Endothelial cell (in vitro differentiated cells): ENCODE data around the gene SBF2. TPM values are rescaled to one million over a fixed set of nuclear protein-coding genes. Genes with fewer than 3 reads are reported as not detected.

Experiments
- DNase-seq: peaks from one replicate; pipeline ENCODE4 v3.0.0; 2021; ENCODE audit warnings: low spot score
- H3K27ac Mint-ChIP-seq: one replicate; pipeline ENCODE4 v1.8.0; 2021; ENCODE audit warnings: mixed read lengths, inconsistent platforms; ENCODE audit not compliant: unreplicated experiment
- H3K27me3 Mint-ChIP-seq: one replicate; pipeline ENCODE4 v1.8.0; 2021; ENCODE audit warnings: mild to moderate bottlenecking, moderate library complexity, mixed read lengths, inconsistent platforms; ENCODE audit not compliant: unreplicated experiment
- H3K36me3 Mint-ChIP-seq: one replicate; pipeline ENCODE4 v1.8.0; 2021; ENCODE audit warnings: mild to moderate bottlenecking, low read depth, mixed read lengths, inconsistent platforms; ENCODE audit not compliant: unreplicated experiment
- H3K4me1 Mint-ChIP-seq: one replicate; pipeline ENCODE4 v1.8.0; 2021; ENCODE audit warnings: mild to moderate bottlenecking, mixed read lengths, inconsistent platforms; ENCODE audit not compliant: unreplicated experiment
- H3K4me3 Mint-ChIP-seq: one replicate; pipeline ENCODE4 v1.8.0; 2021; ENCODE audit warnings: mild to moderate bottlenecking, mixed read lengths, inconsistent platforms; ENCODE audit not compliant: unreplicated experiment
- H3K9me3 Mint-ChIP-seq: one replicate; pipeline ENCODE4 v1.8.0; 2021; ENCODE audit warnings: mixed read lengths, inconsistent platforms; ENCODE audit not compliant: unreplicated experiment
- total RNA-seq: library from RNA; stranded (reverse); fragmentation: NEBNext Ultra II Directional; extraction: Animal tissue kit (Norgen Biotek cat#: 25700); gene quantifications from one replicate; pipeline ENCODE4 v1.2.1, GENCODE V29; 2021; ENCODE audit not compliant: unreplicated experiment
- TF ChIP-seq, protein P1 (sequence below): fragments of 200-600 bp; sonication (generic); IDR thresholded peaks from one replicate; pipeline ENCODE4 v1.5.0; 2021; ENCODE audit warnings: antibody characterized with exemption; ENCODE audit not compliant: unreplicated experiment

The SBF2 gene
- total RNA-seq, 1 donor from 2014 or later, result 40.8 TPM

GRCh38 chr11:10322401-10322800 lies 28.4 kb upstream of the SBF2 start:
- H3K27me3 Mint-ChIP-seq, result no peaks in the 10 kb centered on the region
- no peaks in the 10 kb centered on the region for H3K36me3 Mint-ChIP-seq
- TF ChIP-seq, protein P1, sequence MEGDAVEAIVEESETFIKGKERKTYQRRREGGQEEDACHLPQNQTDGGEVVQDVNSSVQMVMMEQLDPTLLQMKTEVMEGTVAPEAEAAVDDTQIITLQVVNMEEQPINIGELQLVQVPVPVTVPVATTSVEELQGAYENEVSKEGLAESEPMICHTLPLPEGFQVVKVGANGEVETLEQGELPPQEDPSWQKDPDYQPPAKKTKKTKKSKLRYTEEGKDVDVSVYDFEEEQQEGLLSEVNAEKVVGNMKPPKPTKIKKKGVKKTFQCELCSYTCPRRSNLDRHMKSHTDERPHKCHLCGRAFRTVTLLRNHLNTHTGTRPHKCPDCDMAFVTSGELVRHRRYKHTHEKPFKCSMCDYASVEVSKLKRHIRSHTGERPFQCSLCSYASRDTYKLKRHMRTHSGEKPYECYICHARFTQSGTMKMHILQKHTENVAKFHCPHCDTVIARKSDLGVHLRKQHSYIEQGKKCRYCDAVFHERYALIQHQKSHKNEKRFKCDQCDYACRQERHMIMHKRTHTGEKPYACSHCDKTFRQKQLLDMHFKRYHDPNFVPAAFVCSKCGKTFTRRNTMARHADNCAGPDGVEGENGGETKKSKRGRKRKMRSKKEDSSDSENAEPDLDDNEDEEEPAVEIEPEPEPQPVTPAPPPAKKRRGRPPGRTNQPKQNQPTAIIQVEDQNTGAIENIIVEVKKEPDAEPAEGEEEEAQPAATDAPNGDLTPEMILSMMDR, result no peak
- peaks cover 24% of the 10 kb centered on the region for H3K4me1 Mint-ChIP-seq
- H3K9me3 Mint-ChIP-seq, result no peaks in the 10 kb centered on the region
- DNase-seq, result no peak
- H3K4me3 Mint-ChIP-seq, result no peak overlapping the region
- no peak overlapping the region for H3K27ac Mint-ChIP-seq

- no peak overlapping the region for H3K4me3 Mint-ChIP-seq
- peaks cover 3% of the 10 kb centered on the region for H3K27me3 Mint-ChIP-seq
- peaks cover 23% of the 10 kb centered on the region for H3K4me1 Mint-ChIP-seq
- no peak overlapping the region for H3K27ac Mint-ChIP-seq
- H3K36me3 Mint-ChIP-seq, result no peaks in the 10 kb centered on the region
- TF ChIP-seq, protein P1, result no peak
- no peaks in the 10 kb centered on the region for H3K9me3 Mint-ChIP-seq
- no peak for DNase-seq
These were observed 26.9 kb upstream of the SBF2 start for GRCh38 chr11:10320736-10321465.

- no peak overlapping the region for H3K4me3 Mint-ChIP-seq
- peaks cover 3% of the 10 kb centered on the region for H3K27me3 Mint-ChIP-seq
- no peaks in the 10 kb centered on the region for H3K36me3 Mint-ChIP-seq
- TF ChIP-seq, protein P1, result no peak
- no peaks in the 10 kb centered on the region for H3K9me3 Mint-ChIP-seq
- DNase-seq, result no peak
- H3K27ac Mint-ChIP-seq, result no peak overlapping the region
- H3K4me1 Mint-ChIP-seq, result peaks cover 23% of the 10 kb centered on the region
These were observed 25.9 kb upstream of the SBF2 start for GRCh38 chr11:10319702-10320558.

GRCh38 chr11:10318527-10318802 lies 24.4 kb upstream of the SBF2 start:
- DNase-seq, result no peak
- Mint-ChIP-seq H3K27me3 (peaks cover 3% of the 10 kb centered on the region), H3K4me3 (no peak overlapping the region), H3K4me1 (peaks cover 26% of the 10 kb centered on the region), H3K36me3 (no peaks in the 10 kb centered on the region), H3K9me3 (no peaks in the 10 kb centered on the region), H3K27ac (no peak overlapping the region)
- TF ChIP-seq, protein P1, result no peak
